ENCODE results near the gene NDC80.

NDC80 gene

GRCh38 chr18:2629003-2629402, 57.6 kb downstream of the NDC80 start:
- H3K4me3 ChIP-seq (replicated peaks; ENCODE audit: low read depth, low read length), result no peak overlapping the region
- TF ChIP-seq, protein P1, sequence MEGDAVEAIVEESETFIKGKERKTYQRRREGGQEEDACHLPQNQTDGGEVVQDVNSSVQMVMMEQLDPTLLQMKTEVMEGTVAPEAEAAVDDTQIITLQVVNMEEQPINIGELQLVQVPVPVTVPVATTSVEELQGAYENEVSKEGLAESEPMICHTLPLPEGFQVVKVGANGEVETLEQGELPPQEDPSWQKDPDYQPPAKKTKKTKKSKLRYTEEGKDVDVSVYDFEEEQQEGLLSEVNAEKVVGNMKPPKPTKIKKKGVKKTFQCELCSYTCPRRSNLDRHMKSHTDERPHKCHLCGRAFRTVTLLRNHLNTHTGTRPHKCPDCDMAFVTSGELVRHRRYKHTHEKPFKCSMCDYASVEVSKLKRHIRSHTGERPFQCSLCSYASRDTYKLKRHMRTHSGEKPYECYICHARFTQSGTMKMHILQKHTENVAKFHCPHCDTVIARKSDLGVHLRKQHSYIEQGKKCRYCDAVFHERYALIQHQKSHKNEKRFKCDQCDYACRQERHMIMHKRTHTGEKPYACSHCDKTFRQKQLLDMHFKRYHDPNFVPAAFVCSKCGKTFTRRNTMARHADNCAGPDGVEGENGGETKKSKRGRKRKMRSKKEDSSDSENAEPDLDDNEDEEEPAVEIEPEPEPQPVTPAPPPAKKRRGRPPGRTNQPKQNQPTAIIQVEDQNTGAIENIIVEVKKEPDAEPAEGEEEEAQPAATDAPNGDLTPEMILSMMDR (IDR thresholded peaks at IDR 0.05; ENCODE audit: low read length, missing control alignments), result no peak
- DNase-seq (ENCODE audit: low read depth), result no peak

- DNase-seq (ENCODE audit: low read depth), result no peak
- TF ChIP-seq, protein P1 (IDR thresholded peaks at IDR 0.05; ENCODE audit: low read length, missing control alignments), result no peak
- H3K4me3 ChIP-seq (replicated peaks; ENCODE audit: low read depth, low read length), result no peak overlapping the region
Observed at GRCh38 chr18:2635586-2635985, 64.2 kb downstream of the NDC80 start.

DNA sequence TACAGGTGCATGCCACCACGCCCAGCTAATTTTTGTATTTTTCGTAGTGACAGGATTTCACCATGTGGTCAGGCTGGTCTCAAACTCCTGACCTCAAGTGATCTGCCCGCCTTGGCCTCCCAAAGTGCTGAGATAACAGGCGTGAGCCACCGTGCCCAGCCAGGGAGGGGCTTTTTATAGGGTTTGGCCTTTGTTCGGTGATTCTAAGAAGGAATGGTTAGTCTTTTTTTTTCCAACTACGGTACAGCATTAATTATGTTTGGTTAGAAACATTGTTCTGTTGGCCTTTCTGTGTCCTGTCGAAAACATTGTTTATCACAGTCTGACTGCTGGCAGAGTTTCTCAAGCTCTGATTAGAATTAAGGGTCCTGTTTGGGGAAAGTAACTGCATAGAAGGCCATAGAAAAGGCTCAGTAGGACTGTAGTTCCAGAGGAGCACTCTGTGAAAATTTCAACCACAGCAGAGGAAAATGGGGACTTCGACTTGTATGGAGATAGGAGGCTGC, 64.8 kb downstream of the NDC80 start:
- no peak for DNase-seq (ENCODE audit: low read depth)
- no peak overlapping the region for H3K4me3 ChIP-seq (replicated peaks; ENCODE audit: low read depth, low read length)
- TF ChIP-seq, protein P1 (IDR thresholded peaks at IDR 0.05; ENCODE audit: low read length, missing control alignments), result no peak

GRCh38 chr18:2641638-2642037, 70.3 kb downstream of the NDC80 start:
- H3K4me3 ChIP-seq (replicated peaks; ENCODE audit: low read depth, low read length), result no peak overlapping the region
- peak; percentile 22 for DNase-seq (ENCODE audit: low read depth)
- TF ChIP-seq, protein P1 (IDR thresholded peaks at IDR 0.05; ENCODE audit: low read length, missing control alignments), result no peak

DNA sequence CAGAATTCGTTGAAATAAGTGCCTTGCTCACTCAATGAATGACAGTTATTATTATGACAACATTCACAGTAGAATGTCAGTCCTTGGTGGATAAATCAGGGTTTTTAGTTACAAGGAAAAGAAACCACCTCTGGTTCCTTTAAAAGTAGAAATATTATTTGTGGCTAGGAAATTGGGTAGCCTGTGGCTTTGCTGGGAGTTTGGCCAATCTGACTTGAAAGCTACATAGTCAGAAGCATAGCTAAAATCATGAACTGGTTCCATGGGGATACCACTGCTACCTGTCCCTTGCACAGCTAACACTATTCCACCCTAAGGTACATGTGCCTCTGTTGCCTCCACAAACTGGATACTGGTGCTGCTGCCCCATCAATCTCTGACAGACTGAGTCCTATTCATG, 71.4 kb downstream of the NDC80 start:
- no peak overlapping the region for H3K4me3 ChIP-seq (replicated peaks; ENCODE audit: low read depth, low read length)
- DNase-seq (ENCODE audit: low read depth), result no peak
- TF ChIP-seq, protein P1 (IDR thresholded peaks at IDR 0.05; ENCODE audit: low read length, missing control alignments), result no peak

GRCh38 chr18:2644535-2644934, 73.2 kb downstream of the NDC80 start:
- no peak for DNase-seq (ENCODE audit: low read depth)
- TF ChIP-seq, protein P1 (IDR thresholded peaks at IDR 0.05; ENCODE audit: low read length, missing control alignments), result no peak
- no peak overlapping the region for H3K4me3 ChIP-seq (replicated peaks; ENCODE audit: low read depth, low read length)

DNA sequence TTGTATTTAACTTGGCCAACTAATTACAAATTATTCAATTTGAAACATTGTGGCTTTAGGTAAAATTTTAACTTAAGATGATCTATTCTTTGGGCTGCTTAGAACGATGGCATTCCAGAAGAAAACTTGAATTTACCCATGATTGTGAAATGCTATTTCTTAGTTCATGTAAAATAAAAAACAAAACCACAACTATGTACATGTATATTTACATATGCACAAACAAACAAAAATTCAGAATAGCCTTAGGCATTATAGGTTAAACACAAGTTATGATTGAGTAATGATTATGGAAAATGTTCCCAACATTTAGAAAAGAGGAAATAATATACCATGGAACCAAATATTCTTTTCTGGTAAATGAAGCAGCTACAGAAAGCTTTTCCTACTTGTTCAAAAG, 80.6 kb downstream of the NDC80 start:
- no peak for DNase-seq (ENCODE audit: low read depth)
- TF ChIP-seq, protein P1 (IDR thresholded peaks at IDR 0.05; ENCODE audit: low read length, missing control alignments), result no peak

More for the DNA sequence above, 80.6 kb downstream of the NDC80 start:
- H3K4me3 ChIP-seq (replicated peaks; ENCODE audit: low read depth, low read length), result no peak overlapping the region

Data from fibroblast of pulmonary artery (primary cell).